Transverse colon (tissue), 4 donors: Measurements from ENCODE around the gene A4GALT. TPM values are rescaled to one million over a fixed set of nuclear protein-coding genes. Genes with fewer than 3 reads are reported as not detected.
A peak's percentile ranks its signal among the peaks of the same experiment; 100 is the strongest.

Experiments used
- DNase-seq: peaks from one replicate; pipeline ENCODE4 v3.0.0-alpha.2; 2019
- H3K27ac ChIP-seq, 4 donors: fragments of 200-600 bp; sonication (generic); 2 replicates each; pipeline ENCODE4 v1.5.1; 2016 to 2018; ENCODE audit warnings: inconsistent platforms in 4 of 4
- H3K27me3 ChIP-seq: fragments of 200-600 bp; sonication (generic); 2 replicates; pipeline ENCODE4 v1.5.1; 2017; ENCODE audit warnings: inconsistent platforms
- H3K36me3 ChIP-seq, 4 donors: fragments of 200-600 bp; sonication (generic); 2 replicates each; pipeline ENCODE4 v1.5.1; 2017 to 2019; ENCODE audit warnings: inconsistent platforms in 4 of 4
- H3K4me1 ChIP-seq, 4 donors: fragments of 200-600 bp; sonication (generic); 2 replicates each; pipeline ENCODE4 v1.5.1; 2017 to 2020; ENCODE audit warnings: inconsistent platforms in 4 of 4
- H3K4me3 ChIP-seq, 4 donors: fragments of 200-600 bp; sonication (generic); 1 replicate in 1 of 4; 2 replicates in 3 of 4; pipeline versions ENCODE4 v1.5.1 to v1.6.1; 2017 to 2019; ENCODE audit warnings: inconsistent platforms in 4 of 4
- H3K9me3 ChIP-seq, 2 donors: fragments of 200-600 bp; sonication (generic); 2 replicates each; pipeline ENCODE4 v1.5.1; 2017 to 2019; ENCODE audit warnings: inconsistent platforms in 2 of 2
- EP300 ChIP-seq: sonication (generic); formaldehyde crosslinking; IDR thresholded peaks from one replicate; pipeline ENCODE4 v1.6.1; 2017; ENCODE audit warnings: antibody characterized with exemption, low read depth
- POLR2A ChIP-seq: fragments of 450-650 bp; IDR thresholded peaks from one replicate; pipeline ENCODE4 v1.6.1; 2016; ENCODE audit warnings: antibody characterized with exemption, mild to moderate bottlenecking, moderate library complexity
- POLR2AphosphoS5 ChIP-seq, 3 donors: sonication (generic); formaldehyde crosslinking; IDR thresholded peaks; one replicate each; pipeline ENCODE4 v1.6.1; 2016; ENCODE audit warnings: antibody characterized with exemption in 3 of 3
- WGBS, 2 donors: methylation state at CpG; one replicate each; pipeline ENCODE4 v1.1.5; 2018; ENCODE audit warnings: low coverage in 1 of 2; 5-methylcytosine and 5-hydroxymethylcytosine counted together
- in situ Hi-C, 4 donors: fragments of 200-750 bp; cut with MboI; loops; one replicate each; pipeline versions ENCODE4 v1.15.0 to v1.15.1; 2017; ENCODE audit warnings: low sequenced_read_pairs in 3 of 4, low pct_ligation_motif_present in 1 of 4, low pct_unique_long_range_greater_than_20kb in 1 of 4
- intact Hi-C: fragments of 100-400 bp; cut with DNase I; formaldehyde crosslinking; loops from one replicate; pipeline ENCODE4 v1.15.1; 2023; ENCODE audit warnings: low total_unique reads
- total RNA-seq, 4 donors: library from RNA; depleted of rRNA; stranded (reverse); fragments of >200 nt; gene quantifications; one replicate each; pipeline ENCODE4 v1.1.0, GENCODE V29; 2016
- TF ChIP-seq, protein P1 (sequence below), 5 experiments: fragments of 200-600 bp in 3 of 5; fragments of 450-650 bp in 2 of 5; sonication (generic) in 3 of 5; IDR thresholded peaks; 1 replicate in 2 of 5; 2 replicates in 3 of 5; pipeline ENCODE4 v1.5.1; 2016 to 2017; ENCODE audit warnings: antibody characterized with exemption in 5 of 5, inconsistent platforms in 3 of 5, mild to moderate bottlenecking in 2 of 5, moderate library complexity in 1 of 5

The A4GALT gene
- total RNA-seq, 4 donors from 2014 or later: 6.3 to 31.4 (median 12.7) TPM

DNA sequence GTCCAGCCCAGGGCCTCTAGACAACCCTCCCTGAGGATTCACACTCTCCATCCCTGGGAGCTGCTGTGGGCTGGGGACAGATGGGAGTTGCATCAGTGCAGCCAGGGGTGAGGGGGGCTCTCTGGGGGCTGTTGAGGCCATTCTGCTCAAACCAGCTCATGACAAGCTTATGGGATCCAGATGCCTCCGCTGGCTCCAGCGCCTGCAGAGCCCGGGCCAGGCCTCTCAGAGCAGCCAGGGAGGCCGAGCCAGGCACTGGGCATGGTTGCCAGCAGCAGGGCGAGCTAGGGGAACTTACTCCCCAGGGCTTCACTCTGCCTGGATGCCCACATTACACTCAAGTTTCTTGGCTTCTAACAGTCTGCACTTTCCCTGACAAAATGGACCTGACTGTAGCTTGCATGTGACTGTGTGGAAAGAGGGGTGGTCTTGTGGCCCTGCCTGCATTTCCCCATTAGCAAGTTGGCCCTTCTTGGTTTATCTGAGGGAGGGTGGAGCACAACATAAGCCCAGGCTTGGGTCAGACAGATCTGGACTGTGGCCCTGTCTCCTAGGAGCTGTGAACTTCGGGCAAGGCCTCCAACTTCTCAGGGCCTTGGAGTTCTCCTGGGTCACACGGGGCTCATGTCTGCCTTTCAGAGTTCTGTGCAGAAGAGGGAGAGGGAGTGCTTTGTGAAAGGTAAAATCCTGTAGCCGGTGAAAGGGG lies 36.9 kb downstream of the A4GALT start:
- peak; percentile 53 for DNase-seq
- H3K4me3 ChIP-seq: no peak overlapping the region
- H3K9me3 ChIP-seq: no peaks in the 10 kb centered on the region
- no peaks in the 10 kb centered on the region for H3K27me3 ChIP-seq
- TF ChIP-seq POLR2AphosphoS5 (IDR thresholded peaks at IDR 0.05) (peak in 2 of 3 donors; percentile 36 to 53), EP300 (peak; percentile 23), POLR2A (no peak)
- TF ChIP-seq, protein P1, sequence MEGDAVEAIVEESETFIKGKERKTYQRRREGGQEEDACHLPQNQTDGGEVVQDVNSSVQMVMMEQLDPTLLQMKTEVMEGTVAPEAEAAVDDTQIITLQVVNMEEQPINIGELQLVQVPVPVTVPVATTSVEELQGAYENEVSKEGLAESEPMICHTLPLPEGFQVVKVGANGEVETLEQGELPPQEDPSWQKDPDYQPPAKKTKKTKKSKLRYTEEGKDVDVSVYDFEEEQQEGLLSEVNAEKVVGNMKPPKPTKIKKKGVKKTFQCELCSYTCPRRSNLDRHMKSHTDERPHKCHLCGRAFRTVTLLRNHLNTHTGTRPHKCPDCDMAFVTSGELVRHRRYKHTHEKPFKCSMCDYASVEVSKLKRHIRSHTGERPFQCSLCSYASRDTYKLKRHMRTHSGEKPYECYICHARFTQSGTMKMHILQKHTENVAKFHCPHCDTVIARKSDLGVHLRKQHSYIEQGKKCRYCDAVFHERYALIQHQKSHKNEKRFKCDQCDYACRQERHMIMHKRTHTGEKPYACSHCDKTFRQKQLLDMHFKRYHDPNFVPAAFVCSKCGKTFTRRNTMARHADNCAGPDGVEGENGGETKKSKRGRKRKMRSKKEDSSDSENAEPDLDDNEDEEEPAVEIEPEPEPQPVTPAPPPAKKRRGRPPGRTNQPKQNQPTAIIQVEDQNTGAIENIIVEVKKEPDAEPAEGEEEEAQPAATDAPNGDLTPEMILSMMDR (IDR thresholded peaks at IDR 0.05): no peak
- in situ Hi-C loops: no loop called here
- 70% methylated on average over 8 of the region's 8 CpGs; no CpG with 5 or more reads in 1 of the 2 donors for WGBS, 2 donors
- peaks cover 57 to 75% (median 61%) of the 10 kb centered on the region in 4 donors for H3K4me1 ChIP-seq
- intact Hi-C loops: no loop called here
- no peaks in the 10 kb centered on the region for H3K36me3 ChIP-seq
- H3K27ac ChIP-seq: peak overlapping the region; percentile 78 to 94 (median 86)

- Histone ChIP-seq H3K4me1 (peaks cover 52 to 65% (median 55%) of the 10 kb centered on the region in 4 donors), H3K36me3 (no peaks in the 10 kb centered on the region), H3K9me3 (no peaks in the 10 kb centered on the region), H3K4me3 (no peak overlapping the region), H3K27me3 (no peaks in the 10 kb centered on the region), H3K27ac (peak overlapping the region; percentile 78 to 94 (median 86))
- 40 to 44% methylated on average over 2 to 10 of the region's 10 CpGs for WGBS, 2 donors
- intact Hi-C loops (no loop called here), in situ Hi-C loops (no loop called here)
- TF ChIP-seq EP300 (no peak), POLR2AphosphoS5 (IDR thresholded peaks at IDR 0.05) (no peak), POLR2A (no peak)
- TF ChIP-seq, protein P1 (IDR thresholded peaks at IDR 0.05): no peak
- DNase-seq: no peak
Measured at GRCh38 chr22:42682113-42682851, 38.4 kb downstream of the A4GALT start.

GRCh38 chr22:42680648-42681047 lies 40.0 kb downstream of the A4GALT start:
- in situ Hi-C loops: no loop called here
- TF ChIP-seq, protein P1 (IDR thresholded peaks at IDR 0.05): no peak
- no peak for TF ChIP-seq EP300
- TF ChIP-seq POLR2AphosphoS5 (IDR thresholded peaks at IDR 0.05): peak in 1 of 3 donors; percentile 58
- H3K27ac ChIP-seq: peak overlapping the region in 2 of 4 donors; percentile 47 to 94
- intact Hi-C loops: no loop called here
- H3K4me3 ChIP-seq: no peak overlapping the region
- H3K27me3 ChIP-seq: no peaks in the 10 kb centered on the region
- no peaks in the 10 kb centered on the region for H3K36me3 ChIP-seq
- WGBS, 2 donors: 72 to 93% methylated on average over 3 to 8 of the region's 8 CpGs
- no peaks in the 10 kb centered on the region for H3K9me3 ChIP-seq
- peaks cover 44 to 64% (median 51%) of the 10 kb centered on the region in 4 donors for H3K4me1 ChIP-seq
- no peak for DNase-seq

GRCh38 chr22:42679691-42680090 lies 41.0 kb downstream of the A4GALT start:
- Histone ChIP-seq H3K36me3 (no peaks in the 10 kb centered on the region), H3K27ac (peak overlapping the region in 1 of 4 donors; percentile 94), H3K4me3 (no peak overlapping the region), H3K9me3 (no peaks in the 10 kb centered on the region), H3K4me1 (peaks cover 37 to 57% (median 47%) of the 10 kb centered on the region in 4 donors), H3K27me3 (no peaks in the 10 kb centered on the region)
- in situ Hi-C loops (no loop called here), intact Hi-C loops (no loop called here)
- WGBS, 2 donors: 89 to 100% methylated on average over 2 to 4 of the region's 4 CpGs
- TF ChIP-seq EP300 (no peak), POLR2A (no peak), POLR2AphosphoS5 (IDR thresholded peaks at IDR 0.05) (no peak)
- TF ChIP-seq, protein P1 (IDR thresholded peaks at IDR 0.05): no peak
- DNase-seq: no peak
